SH-SY5Y (cell line): ENCODE data around the gene ADK.

Experiments
- GATA2 ChIP-seq: IDR thresholded peaks from 2 replicates; pipeline ENCODE4 v1.6.1; 2011; ENCODE audit warnings: mild to moderate bottlenecking, low read depth, low read length
- GATA3 ChIP-seq: IDR thresholded peaks from 2 replicates; pipeline ENCODE4 v1.6.1; 2011; ENCODE audit warnings: low read depth, mild to moderate bottlenecking, low read length, moderate library complexity

- TF ChIP-seq GATA3 (no peak), GATA2 (no peak)
Observed at GRCh38 chr10:74391786-74392185, 240.8 kb downstream of the ADK start.
